Testis (tissue), 3 donors: Measurements from ENCODE around the gene RHOF. TPM values are rescaled to one million over a fixed set of nuclear protein-coding genes. Genes with fewer than 3 reads are reported as not detected.

Experiments used
- DNase-seq: peaks from one replicate; pipeline ENCODE4 v3.0.0-alpha.2; 2019
- H3K27ac ChIP-seq, 2 donors: fragments of 200-600 bp; sonication (generic); one replicate each; pipeline ENCODE4 v1.5.1; 2019
- H3K27me3 ChIP-seq: fragments of 200-600 bp; sonication (generic); one replicate; pipeline ENCODE4 v1.5.1; 2019
- H3K36me3 ChIP-seq: fragments of 200-600 bp; sonication (generic); one replicate; pipeline ENCODE4 v1.5.1; 2017; ENCODE audit warnings: low read depth; ENCODE audit errors: missing control alignments
- H3K4me1 ChIP-seq: fragments of 200-600 bp; sonication (generic); one replicate; pipeline ENCODE4 v1.5.1; 2019
- H3K4me3 ChIP-seq, 2 donors: fragments of 200-600 bp; sonication (generic); one replicate each; pipeline ENCODE4 v1.5.1; 2017 to 2019
- H3K9me3 ChIP-seq: fragments of 200-600 bp; sonication (generic); one replicate; pipeline ENCODE4 v1.5.1; 2017
- POLR2A ChIP-seq: fragments of 450-650 bp; IDR thresholded peaks from one replicate; pipeline ENCODE4 v1.6.1; 2017; ENCODE audit warnings: antibody characterized with exemption, mild to moderate bottlenecking, moderate library complexity
- WGBS, 2 donors: methylation state at CpG; one replicate each; pipeline ENCODE4 v1.1.5; 2018; 5-methylcytosine and 5-hydroxymethylcytosine counted together
- intact Hi-C: fragments of 100-400 bp; cut with DNase I; formaldehyde crosslinking; loops from one replicate; pipeline ENCODE4 v1.15.1; 2023; ENCODE audit warnings: low total_unique reads
- polyA plus RNA-seq: library from polyadenylated mRNA; stranded (reverse); fragments of 350-450 nt; fragmentation: Illumina TruSeq; extraction: RNeasy Lipid Tissue Mini Kit (QIAGEN cat#74804); gene quantifications from one replicate; pipeline ENCODE4 v1.2.3, GENCODE V29; 2014; ENCODE audit warnings: low read depth, low replicate concordance; ENCODE audit not compliant: insufficient read depth
- total RNA-seq, 2 donors: library from RNA; depleted of rRNA; stranded (reverse); fragments of >200 nt; gene quantifications; one replicate each; pipeline ENCODE4 v1.2.3, GENCODE V29; 2016
- TF ChIP-seq, protein P1 (sequence below), 3 experiments: fragments of 450-650 bp in 2 of 3; fragments of 200-600 bp in 1 of 3; sonication (generic) in 1 of 3; IDR thresholded peaks; one replicate each; pipeline ENCODE4 v1.5.1; 2016 to 2019; ENCODE audit warnings: antibody characterized with exemption in 3 of 3, mild to moderate bottlenecking in 2 of 3, moderate library complexity in 1 of 3

The RHOF gene
- total and polyA plus RNA-seq, 3 donors from 2014 or later = 16.9 to 20.5 (median 18.0) TPM

DNA sequence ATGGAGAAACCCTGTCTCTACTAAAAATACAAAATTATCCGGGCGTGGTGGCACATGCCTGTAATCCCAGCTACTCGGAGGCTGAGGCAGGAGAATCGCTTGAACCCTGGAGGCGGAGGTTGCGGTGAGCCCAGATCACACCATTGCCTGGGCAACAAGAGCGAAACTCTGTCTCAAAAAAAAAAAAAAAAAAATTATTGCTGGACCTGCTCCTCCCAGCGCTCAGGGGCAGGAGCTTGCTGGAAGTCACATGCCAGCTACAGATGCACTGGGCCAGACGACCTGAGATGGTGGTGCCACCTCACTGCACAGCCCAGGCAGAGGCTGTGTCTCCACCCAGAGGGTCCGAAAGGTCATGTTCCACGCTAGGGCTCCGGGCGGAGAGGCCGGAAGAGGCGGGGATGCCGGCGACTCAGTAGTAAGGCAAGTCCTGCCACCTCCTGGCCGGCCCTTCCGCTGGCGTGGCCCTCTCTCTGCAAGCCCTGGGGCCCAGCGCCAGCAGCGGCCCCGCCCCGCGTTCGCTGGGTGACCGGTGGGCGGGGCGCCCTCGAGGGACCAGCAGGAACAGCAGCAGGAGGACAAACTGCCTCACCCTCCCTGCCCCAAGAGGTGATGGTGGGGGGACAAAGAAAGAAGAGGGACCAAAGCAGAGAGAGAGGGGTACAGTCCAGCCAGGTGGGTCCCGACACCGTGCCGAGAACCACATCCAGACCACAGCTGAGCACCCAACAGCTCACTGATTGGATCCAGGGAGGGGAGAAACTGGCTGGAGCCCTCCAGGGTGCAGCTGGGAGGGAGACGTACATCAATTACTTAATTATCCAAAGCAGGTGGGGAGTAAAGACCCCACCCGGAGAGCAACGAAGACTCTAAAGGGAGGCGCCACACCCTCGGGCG, 3.6 kb upstream of the RHOF start:
- Histone ChIP-seq H3K4me1 (peaks cover 71% of the 10 kb centered on the region), H3K27me3 (no peaks in the 10 kb centered on the region), H3K9me3 (no peaks in the 10 kb centered on the region), H3K4me3 (no peak overlapping the region), H3K36me3 (no peaks in the 10 kb centered on the region), H3K27ac (peak overlapping the region; percentile 99)
- 40 to 44% methylated on average over 15 to 39 of the region's 39 CpGs for WGBS, 2 donors
- TF ChIP-seq, protein P1, sequence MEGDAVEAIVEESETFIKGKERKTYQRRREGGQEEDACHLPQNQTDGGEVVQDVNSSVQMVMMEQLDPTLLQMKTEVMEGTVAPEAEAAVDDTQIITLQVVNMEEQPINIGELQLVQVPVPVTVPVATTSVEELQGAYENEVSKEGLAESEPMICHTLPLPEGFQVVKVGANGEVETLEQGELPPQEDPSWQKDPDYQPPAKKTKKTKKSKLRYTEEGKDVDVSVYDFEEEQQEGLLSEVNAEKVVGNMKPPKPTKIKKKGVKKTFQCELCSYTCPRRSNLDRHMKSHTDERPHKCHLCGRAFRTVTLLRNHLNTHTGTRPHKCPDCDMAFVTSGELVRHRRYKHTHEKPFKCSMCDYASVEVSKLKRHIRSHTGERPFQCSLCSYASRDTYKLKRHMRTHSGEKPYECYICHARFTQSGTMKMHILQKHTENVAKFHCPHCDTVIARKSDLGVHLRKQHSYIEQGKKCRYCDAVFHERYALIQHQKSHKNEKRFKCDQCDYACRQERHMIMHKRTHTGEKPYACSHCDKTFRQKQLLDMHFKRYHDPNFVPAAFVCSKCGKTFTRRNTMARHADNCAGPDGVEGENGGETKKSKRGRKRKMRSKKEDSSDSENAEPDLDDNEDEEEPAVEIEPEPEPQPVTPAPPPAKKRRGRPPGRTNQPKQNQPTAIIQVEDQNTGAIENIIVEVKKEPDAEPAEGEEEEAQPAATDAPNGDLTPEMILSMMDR (IDR thresholded peaks at IDR 0.05) = peak; percentile 11 to 42 (median 33)
- no peak for TF ChIP-seq POLR2A
- intact Hi-C loops = no loop called here
- DNase-seq = peak; percentile 96

DNA sequence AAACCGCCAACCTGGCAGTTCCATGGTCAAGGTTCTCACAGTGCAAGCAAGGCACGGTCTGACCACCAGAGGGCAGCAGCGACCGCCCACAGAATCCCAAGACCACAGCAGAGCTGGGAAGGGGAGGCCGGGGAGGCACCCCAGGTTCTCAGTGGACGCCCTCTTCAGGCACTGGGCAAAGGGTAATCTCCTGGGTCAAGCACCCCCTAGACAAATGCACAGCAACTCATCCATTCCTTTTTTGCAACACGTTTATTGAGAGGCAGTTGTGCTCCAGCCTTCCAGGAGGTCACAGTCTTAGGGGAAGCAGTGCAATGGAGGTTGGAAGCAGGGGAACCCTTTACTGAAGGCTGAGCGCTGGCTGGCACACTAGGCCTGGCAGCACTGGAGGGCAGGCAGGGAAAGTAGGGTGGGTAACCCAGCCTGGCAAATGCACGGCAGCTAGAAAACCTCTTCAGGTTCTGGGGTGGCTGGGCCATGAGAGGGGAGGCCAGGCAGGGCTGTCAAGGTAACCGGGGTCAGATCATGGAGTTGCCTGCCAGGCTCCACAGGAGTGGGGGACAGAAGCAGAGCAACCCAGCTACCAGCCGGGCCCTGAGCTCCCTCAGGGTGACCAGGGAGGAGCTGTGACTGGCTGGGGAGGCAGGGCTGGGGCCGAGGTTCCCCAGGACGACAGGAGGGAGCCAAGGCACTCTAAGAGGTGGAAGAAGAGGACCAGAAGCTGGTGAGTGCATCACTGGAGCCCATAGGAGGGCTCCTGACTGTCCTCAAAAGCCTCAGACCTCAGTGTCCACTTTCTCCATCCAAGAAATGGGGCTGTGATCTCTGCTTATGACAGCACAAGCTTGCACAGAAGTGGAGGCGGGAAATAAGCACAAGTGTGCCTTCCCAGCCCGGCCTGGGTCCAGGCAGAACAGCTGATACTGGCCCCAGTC, 1.8 kb upstream of the RHOF start:
- peak; percentile 94 for DNase-seq
- no peak for TF ChIP-seq POLR2A
- TF ChIP-seq, protein P1 (IDR thresholded peaks at IDR 0.05) = peak; percentile 94 to 98 (median 96)
- intact Hi-C loops = loop anchor here (2.0 kb wide), 1 partner anchor 16 kb away; no protein-coding TSS in a partner anchor
- H3K27me3 ChIP-seq = no peaks in the 10 kb centered on the region
- peak overlapping the region; percentile 64 to 78 for H3K27ac ChIP-seq
- H3K4me3 ChIP-seq = no peak overlapping the region
- H3K9me3 ChIP-seq = no peaks in the 10 kb centered on the region
- 46 to 48% methylated on average over 12 to 15 of the region's 15 CpGs for WGBS, 2 donors
- H3K36me3 ChIP-seq = no peaks in the 10 kb centered on the region
- peaks cover 60% of the 10 kb centered on the region for H3K4me1 ChIP-seq

DNA sequence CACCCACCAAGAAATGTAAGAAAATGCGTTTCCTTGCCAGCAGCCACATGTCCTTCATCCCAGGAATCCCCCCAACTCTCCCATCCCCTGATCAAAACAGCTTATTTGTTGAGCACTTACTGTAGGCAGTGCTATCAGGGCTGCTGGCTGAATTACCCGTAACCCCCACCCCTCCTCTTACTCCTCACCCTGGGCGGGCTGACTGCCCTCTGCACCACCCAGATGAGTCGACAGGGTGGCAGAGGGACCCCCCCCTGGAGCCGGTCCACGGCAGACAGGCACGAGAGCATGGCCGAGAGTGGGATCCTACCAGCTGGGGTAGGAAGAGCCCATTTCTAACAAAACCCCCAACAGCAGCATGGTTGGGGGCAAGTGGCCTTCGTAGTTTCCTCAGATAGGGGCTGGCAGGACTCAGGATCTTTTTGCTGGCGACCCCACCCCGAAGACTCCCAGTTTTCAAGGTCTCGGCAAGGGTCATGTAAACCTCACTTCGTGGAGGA, 1.1 kb upstream of the RHOF start:
- TF ChIP-seq, protein P1 (IDR thresholded peaks at IDR 0.05) = no peak
- TF ChIP-seq POLR2A = no peak
- Histone ChIP-seq H3K9me3 (no peaks in the 10 kb centered on the region), H3K27me3 (no peaks in the 10 kb centered on the region), H3K36me3 (no peaks in the 10 kb centered on the region), H3K27ac (peak overlapping the region; percentile 64 to 78), H3K4me3 (no peak overlapping the region), H3K4me1 (peaks cover 60% of the 10 kb centered on the region)
- DNase-seq = no peak
- WGBS, 2 donors = 0 to 8% methylated on average over 3 to 13 of the region's 13 CpGs
- intact Hi-C loops = loop anchor here (2.0 to 5.0 kb wide), 2 partner anchors 16 to 92 kb away; no protein-coding TSS in a partner anchor

DNA sequence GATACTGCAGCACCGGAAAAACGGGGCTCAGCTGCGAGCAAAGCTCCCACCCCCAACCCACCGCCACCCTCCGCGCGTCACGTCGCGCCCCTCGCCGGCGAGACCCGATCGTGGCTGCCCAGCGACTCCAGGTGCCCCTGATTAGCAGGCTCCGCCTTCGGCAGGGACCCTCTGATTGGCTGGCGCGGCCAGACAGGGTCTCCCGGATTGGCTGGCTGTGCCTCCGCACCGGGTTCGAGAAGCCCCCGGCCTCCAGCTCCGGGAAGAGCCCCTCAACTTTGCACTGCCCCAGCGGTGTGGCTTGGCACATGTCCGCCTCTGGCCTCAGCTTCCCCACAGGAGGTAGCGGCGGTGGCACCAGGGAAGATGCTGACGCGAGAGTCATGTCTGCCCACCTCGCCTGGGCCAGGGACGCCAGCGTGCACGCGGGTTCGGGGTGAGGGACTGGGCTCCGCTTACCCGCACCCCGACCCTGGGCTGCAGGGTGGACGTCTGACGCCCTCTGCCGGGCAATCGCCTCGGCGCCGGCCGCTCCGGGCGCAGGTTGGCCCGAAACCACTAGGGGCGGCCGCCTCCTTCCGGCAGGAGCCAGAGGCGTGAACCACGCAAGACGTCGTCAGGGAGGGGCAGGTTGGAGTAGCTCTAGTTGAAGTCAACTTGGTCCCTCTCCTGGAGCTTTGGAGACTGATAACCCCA, 498 bp upstream of the RHOF start:
- no peak for TF ChIP-seq POLR2A
- TF ChIP-seq, protein P1 (IDR thresholded peaks at IDR 0.05) = peak; percentile 97 to 100 (median 99)
- Histone ChIP-seq H3K4me3 (peak overlapping the region; percentile 53 to 59), H3K4me1 (peaks cover 55% of the 10 kb centered on the region), H3K9me3 (no peaks in the 10 kb centered on the region), H3K27ac (peak overlapping the region in 1 of 2 donors; percentile 78), H3K27me3 (no peaks in the 10 kb centered on the region), H3K36me3 (no peaks in the 10 kb centered on the region)
- WGBS, 2 donors = 0% methylated on average over 20 to 45 of the region's 59 CpGs
- intact Hi-C loops = loop anchor here (2.0 to 5.0 kb wide), 2 partner anchors 17 to 92 kb away; no protein-coding TSS in a partner anchor
- peak; percentile 91 for DNase-seq
